SH-SY5Y (cell line): ENCODE measurements around the gene MMP2.

Experiments used
- GATA2 ChIP-seq: IDR thresholded peaks from 2 replicates; pipeline ENCODE4 v1.6.1; 2011; ENCODE audit warnings: mild to moderate bottlenecking, low read depth, low read length
- GATA3 ChIP-seq: IDR thresholded peaks from 2 replicates; pipeline ENCODE4 v1.6.1; 2011; ENCODE audit warnings: low read depth, mild to moderate bottlenecking, low read length, moderate library complexity

MMP2 gene

DNA sequence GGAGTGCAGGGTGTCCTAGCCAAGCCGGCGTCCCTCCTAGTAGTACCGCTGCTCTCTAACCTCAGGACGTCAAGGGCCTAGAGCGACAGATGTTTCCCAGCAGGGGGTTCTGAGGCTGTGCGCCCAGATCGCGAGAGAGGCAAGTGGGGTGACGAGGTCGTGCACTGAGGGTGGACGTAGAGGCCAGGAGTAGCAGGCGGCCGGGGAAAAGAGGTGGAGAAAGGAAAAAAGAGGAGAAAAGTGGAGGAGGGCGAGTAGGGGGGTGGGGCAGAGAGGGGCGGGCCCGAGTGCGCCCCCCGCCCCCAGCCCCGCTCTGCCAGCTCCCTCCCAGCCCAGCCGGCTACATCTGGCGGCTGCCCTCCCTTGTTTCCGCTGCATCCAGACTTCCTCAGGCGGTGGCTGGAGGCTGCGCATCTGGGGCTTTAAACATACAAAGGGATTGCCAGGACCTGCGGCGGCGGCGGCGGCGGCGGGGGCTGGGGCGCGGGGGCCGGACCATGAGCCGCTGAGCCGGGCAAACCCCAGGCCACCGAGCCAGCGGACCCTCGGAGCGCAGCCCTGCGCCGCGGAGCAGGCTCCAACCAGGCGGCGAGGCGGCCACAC, at the start of gene MMP2:
TSS of gene MMP2 (plus strand) at position 372 of the 603 bp plus-strand sequence. CDS start 282 bp downstream, outside the sequence.
- TF ChIP-seq GATA3 (no peak), GATA2 (no peak)

DNA sequence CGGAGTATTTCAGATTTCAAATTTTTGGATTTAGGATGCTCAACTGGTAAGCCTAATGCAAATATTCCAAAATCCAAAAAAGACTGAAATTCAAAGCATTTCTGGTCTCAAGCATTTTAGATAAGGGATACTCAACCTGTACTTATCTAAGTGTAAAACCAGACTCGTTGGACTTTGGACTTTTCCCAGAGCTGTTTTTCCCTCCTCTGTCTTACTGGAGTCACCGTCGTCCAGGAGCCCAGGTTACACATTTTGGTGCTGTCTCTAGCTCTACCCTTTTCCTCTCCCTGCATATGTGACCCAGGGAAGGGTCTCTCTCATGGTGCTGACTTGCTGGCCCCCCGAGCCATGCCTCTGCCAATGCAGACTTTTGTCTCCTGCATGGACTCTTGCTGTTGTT, 46.0 kb upstream of the MMP2 start:
- TF ChIP-seq GATA2 (no peak), GATA3 (no peak)

DNA sequence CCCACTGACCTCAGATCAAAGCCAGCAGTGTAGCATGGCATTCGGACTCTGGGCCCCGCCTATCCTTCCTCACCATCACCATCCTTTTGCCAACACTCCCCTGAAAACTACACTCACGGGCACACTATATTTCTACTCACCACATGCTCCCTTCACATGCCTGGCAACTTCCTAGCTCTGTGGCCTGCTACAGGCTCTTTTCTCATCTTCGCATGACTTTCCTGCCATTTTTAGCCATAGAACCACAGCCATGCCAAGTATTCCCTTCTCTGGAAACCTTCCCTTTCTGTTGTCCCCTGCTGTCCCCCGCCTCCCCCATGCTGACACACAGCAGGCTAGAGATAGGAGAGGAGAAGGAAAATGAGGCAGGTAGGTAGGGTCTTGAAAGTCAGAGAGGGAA, 45.5 kb upstream of the MMP2 start:
- TF ChIP-seq GATA3, result no peak
- TF ChIP-seq GATA2, result no peak

DNA sequence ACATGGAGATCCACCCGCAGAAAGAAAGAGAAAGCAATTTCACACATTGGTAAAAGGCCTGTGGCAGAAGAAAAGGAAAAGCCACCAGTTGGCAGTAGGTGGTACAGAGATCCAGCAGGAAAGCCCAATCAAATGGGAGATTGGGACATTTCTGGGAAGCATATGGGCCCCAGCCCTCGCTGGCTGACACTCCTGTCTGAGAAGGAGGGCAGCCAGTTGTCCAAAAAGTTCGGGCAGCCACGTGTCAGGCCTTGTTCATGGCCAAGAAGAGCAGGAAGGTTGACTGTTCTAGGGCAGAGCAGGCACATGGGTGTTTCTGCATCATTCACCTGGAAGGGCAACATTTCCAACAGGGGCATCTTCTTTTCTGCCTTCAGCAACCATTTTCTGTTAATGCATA, 45.0 kb upstream of the MMP2 start:
- TF ChIP-seq GATA2, result no peak
- no peak for TF ChIP-seq GATA3

DNA sequence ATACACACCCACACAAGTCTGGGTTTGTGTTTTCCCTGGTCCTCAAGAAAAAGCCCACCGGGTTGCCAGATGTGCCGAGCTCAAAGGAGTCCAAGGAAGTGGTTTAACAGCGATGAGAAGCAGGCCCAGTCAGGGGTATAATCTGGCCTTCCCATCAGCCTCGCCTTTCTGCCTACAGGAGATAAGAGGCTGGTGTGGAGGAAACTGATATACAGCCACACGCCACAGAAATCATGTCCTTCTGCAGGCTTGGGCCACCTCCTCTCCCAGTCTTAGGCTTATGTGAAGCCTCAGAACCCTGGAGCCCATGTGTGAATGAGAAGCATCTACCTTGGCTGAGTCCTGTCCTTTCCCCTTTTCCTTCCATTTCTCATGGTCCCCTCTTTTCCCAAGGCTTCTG, 43.6 kb upstream of the MMP2 start:
- TF ChIP-seq GATA2 (no peak), GATA3 (no peak)

DNA sequence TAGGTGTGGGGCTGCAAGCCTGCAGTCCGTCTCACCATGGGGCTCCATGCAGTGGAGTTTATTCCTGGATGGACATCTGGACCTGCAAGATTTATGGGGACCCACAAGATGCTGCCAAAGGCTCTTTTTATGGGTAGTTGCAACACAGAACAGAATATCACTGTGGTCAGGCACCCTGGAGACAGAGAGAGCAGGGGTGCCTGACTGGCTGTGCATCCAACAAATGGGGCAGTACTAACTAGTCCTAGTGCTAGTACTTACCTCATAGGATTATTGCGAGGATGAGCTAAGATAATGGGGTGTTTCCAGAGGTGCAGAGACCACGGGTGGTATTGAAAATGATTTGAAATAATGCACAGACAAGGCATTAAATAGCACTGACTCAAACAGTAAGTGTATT, 42.4 kb upstream of the MMP2 start:
- TF ChIP-seq GATA3 (no peak), GATA2 (no peak)

DNA sequence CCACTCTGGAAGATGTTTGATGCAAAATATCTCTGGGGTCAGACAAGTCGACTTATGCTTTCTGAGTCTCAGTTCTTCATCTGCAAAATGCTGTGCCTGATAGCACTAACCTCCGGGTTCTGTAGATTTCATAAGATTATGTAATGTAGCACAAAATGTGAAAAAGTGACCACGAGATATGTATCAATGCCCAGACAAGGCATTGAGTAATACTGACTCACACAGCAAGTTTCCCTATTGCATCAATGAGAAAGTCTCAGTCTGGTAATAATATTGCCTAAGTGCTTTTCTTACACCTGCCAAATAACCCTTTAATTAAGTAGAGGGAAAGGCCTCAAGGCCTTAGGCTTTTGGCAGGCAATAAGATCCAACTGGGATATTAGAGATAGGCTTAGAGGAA, 41.4 kb upstream of the MMP2 start:
- TF ChIP-seq GATA2 (no peak), GATA3 (no peak)

DNA sequence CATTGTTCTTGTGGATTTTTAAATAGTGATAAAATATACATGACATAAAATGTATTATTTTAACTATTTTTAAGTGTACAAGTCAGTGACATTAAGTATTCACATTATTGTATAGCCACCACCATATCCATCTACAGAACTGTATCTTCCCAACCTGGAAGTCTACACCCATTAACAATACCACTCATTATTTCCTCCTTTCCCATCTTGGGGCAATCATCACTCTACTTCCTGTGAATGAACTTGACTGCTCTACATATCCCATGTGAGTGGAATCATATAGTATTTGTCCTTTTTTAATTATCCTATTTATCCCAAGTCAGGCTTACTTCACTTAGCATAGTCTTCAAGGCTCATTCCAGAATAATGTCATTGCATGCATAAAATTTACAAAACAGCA, 40.7 kb upstream of the MMP2 start:
- TF ChIP-seq GATA2, result no peak
- no peak for TF ChIP-seq GATA3

DNA sequence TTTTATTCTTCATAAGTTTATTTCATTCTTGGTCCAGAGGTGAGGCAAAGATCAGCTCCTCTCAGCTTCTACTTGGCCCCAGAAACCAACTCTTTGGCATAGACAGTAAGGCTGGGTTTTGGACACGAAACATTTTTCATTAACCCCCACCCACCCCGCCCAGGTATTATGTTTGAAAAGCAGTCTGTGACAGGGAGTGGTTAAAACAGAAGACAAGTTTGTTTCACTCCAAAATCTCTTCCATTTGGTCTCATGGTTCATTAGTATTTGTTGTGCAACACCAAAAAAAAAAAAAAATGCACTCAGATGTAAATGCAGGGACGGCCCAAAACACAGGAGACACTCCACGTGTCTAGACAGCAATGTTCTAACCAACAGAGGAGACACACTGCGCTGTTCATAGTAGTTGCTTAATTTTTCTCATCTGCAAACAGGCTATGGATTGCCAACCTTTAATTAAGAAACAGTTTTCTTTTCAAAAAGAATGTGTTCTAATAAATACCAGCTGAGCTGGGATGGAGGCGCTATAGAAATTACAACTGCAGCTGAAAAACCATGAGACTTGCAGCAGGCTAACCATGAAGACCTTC, 39.8 kb upstream of the MMP2 start:
- TF ChIP-seq GATA2 (no peak), GATA3 (no peak)

DNA sequence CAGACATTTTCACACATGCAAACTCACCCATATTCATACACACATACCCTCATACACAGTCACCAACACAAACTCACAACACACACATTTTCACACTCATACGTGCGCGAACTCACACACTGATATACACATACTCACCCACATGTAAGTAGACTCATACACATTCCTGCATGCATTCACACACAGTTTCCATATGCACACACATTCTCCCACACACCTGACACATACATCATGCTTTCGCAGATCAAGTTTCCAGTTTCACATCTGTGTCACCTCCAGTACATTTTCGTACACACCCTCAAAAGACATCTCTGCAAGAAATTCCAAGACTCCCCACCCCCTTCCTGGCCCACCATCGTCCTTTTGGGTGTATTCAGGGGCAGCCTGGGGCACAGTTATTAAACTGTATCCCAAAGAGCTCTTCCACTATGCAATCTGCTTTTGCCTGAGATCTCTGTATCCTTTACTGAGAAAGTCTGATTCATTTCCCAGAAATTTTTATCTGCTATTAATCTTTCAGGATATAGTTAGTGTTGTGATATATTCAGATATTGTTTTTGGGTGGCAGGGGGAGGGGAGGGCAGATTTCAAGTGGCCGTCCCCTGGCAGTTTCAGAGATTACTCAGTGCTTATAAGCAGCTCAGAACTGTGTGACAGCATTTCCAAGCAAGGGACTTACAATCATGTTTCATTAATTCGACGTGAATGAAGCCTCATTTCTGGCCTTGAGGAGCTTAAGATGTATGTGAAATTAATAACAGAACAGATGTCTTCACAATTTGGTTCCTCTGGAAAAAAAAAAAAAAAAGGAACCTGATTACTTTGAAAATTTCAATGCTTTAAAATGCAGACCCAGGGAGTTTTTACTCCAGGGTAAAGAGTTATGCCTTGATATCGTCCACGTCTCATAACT, 35.3 kb upstream of the MMP2 start:
- TF ChIP-seq GATA2 (no peak), GATA3 (no peak)

DNA sequence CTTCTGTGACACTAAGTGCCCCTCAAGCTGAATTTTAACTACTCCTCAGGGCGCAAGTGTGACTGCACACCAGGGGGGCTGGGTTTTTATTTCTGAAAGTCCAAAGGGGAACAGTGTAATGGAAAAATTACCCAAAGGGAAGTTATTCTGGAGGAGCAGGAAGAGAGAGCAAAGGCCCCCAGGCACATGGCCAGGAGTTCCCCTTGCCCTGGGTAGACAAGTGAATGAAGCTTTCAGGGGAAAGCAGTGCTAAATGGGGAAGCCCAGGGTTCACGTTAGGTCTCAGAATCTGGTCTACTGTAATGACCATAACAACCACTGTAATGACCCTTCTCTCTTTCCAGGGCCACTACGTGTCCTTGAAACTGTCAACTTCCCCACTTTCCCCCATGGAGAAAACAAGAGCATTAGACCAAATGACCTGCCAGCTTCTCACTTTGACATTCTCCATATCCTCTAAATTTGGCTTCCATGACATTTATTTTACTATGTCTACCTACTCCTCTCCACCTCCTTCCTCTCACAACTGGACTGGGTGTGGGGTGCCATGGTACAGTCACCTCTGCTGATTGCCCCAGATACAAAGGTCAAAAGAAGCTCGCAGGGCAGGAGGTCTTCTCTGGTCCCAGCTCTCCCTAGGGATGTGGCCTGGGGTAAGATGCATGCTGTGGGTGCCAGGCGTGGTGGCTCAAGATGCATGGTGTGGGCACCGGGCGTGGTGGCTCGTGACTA, 34.1 kb upstream of the MMP2 start:
- TF ChIP-seq GATA3 (no peak), GATA2 (no peak)

DNA sequence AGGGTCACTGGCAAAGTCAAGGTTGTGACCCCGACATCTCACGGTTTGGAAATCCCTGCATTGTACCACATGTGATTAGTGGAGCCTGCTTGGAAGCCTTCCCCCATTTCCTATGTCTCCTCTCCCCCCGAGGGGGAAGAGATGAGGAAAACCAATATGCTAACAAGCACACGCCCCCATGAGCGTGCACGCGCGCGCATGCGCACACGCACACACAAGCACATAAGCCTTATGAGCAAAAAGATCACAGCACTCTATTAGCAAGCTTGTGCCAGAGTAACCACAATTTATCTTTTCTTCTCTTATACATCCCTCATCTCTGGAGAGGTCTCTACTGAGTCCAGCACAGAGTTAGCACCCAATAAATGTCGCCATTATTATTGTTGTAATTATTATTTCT, 31.8 kb upstream of the MMP2 start:
- TF ChIP-seq GATA3, result no peak
- no peak for TF ChIP-seq GATA2

DNA sequence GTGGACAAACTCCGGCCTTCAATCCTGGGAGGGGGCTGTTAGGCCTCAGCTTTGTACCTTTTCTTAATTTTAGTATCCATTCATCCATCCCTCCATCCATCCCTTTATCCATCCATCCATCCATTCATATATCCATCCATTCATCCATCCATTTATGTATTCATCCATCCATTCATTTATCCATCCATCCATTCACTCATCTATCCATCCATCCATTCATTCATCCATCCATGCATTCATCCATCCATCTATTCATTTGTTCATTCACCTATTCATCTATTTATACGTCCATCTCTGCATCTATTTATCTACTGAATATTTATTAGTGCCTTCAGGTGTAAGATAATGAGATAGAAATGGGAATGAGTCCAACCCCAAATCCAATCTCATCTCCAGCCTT, 26.0 kb upstream of the MMP2 start:
- TF ChIP-seq GATA2, result no peak
- no peak for TF ChIP-seq GATA3

DNA sequence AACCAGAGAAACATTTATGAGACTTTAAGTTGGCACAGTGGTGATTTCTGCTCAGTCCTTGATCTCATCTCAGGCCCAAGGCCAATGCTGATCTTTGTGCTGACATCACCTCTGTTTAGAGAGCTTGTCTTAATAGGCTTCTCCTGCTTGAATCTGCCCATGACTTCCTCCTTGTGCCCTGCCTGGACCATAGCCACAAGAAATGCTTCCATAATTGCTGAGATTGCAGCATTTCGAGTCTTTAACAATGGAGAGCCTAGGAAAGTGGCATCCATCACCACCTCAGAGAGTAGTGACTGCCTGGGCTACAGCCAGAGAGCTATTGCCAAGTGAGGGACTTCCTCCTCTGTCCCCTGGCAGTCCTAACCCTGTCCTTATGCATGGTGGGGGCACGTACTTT, 25.1 kb upstream of the MMP2 start:
- TF ChIP-seq GATA2 (no peak), GATA3 (no peak)

DNA sequence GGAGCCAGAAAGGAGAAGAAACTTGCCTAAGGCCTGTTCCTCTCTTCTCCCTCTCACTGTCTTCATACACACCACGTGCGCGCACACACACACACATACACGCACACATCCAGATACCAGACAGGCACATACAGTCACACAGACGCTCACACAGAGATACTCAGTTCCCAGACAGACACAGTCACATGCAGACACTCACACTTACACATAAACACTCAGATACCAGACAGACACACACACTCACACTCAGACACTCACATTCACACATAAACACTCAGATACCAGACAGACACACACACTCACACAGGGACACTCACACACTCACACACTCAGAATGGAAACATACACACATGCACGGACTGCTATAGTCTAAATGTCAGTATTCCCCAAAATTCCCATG, 24.1 kb upstream of the MMP2 start:
- TF ChIP-seq GATA3, result no peak
- TF ChIP-seq GATA2, result no peak
